Testis (tissue), 2 donors: ENCODE data around the gene OAS1.

Experiments
- CTCF ChIP-seq, 3 experiments: fragments of 450-650 bp in 2 of 3; fragments of 200-600 bp in 1 of 3; sonication (generic) in 1 of 3; IDR thresholded peaks; one replicate each; pipeline ENCODE4 v1.5.1; 2016 to 2019; ENCODE audit warnings: antibody characterized with exemption in 3 of 3, mild to moderate bottlenecking in 2 of 3, moderate library complexity in 1 of 3
- POLR2A ChIP-seq: fragments of 450-650 bp; IDR thresholded peaks from one replicate; pipeline ENCODE4 v1.6.1; 2017; ENCODE audit warnings: antibody characterized with exemption, mild to moderate bottlenecking, moderate library complexity

DNA sequence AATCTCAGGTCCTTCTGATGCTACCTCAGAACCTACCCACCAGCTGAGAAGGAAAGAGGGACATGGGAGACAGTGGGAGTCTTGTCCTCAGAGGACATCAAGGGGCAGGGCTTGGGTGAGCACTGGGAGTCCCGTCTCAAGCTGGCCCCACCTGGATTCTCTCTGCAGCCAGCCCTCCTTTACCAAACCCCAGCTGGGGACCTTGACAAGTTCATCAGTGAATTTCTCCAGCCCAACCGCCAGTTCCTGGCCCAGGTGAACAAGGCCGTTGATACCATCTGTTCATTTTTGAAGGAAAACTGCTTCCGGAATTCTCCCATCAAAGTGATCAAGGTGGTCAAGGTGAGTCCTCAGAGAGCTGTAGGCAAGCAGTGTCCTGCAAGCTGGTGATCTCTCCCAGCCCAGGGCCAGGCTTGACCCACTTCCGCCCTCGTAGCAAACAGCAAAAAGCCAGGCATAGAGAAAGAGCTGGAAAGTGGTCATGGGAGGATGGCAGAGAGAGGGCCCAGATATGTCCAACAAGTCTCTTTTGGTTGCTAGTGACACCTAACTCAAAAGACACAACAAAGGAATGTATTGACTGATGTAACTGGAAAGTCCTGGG is 57.4 kb downstream of the OAS1 start:
- TF ChIP-seq CTCF (IDR thresholded peaks at IDR 0.05) (no peak), POLR2A (no peak)
